Endodermal cell (in vitro differentiated cells): ENCODE data around the gene KDM7A. TPM values are rescaled to one million over a fixed set of nuclear protein-coding genes. Genes with fewer than 3 reads are reported as not detected.

Experiments
- DNase-seq: peaks from one replicate; pipeline ENCODE4 v3.0.0-alpha.2; 2017
- H3K27ac ChIP-seq: 2 replicates; pipeline ENCODE4 v1.5.1; 2013; ENCODE audit warnings: mild to moderate bottlenecking, low read depth, low read length, moderate library complexity
- H3K27me3 ChIP-seq: 2 replicates; pipeline ENCODE4 v1.6.1; 2013; ENCODE audit warnings: mild to moderate bottlenecking, low read length, moderate library complexity; ENCODE audit not compliant: insufficient read depth, control insufficient read depth, poor library complexity, severe bottlenecking
- H3K36me3 ChIP-seq: 2 replicates; pipeline ENCODE4 v1.7.0; 2013; ENCODE audit warnings: mild to moderate bottlenecking, low read length, moderate library complexity; ENCODE audit not compliant: control insufficient read depth, insufficient read depth
- H3K4me1 ChIP-seq: one replicate; pipeline ENCODE4 v1.7.0; 2013; ENCODE audit warnings: low read length; ENCODE audit not compliant: control insufficient read depth, insufficient read depth
- H3K4me3 ChIP-seq: 2 replicates; pipeline ENCODE4 v1.5.1; 2013; ENCODE audit warnings: mild to moderate bottlenecking, low read length, moderate library complexity
- H3K9ac ChIP-seq: 2 replicates; pipeline ENCODE4 v1.6.1; 2013; ENCODE audit warnings: mild to moderate bottlenecking, low read length, moderate library complexity; ENCODE audit not compliant: poor library complexity, severe bottlenecking; ENCODE audit errors: extremely low read depth
- H3K9me3 ChIP-seq: 2 replicates; pipeline ENCODE4 v1.6.1; 2013; ENCODE audit warnings: mild to moderate bottlenecking, low read length, moderate library complexity; ENCODE audit not compliant: control insufficient read depth
- H3K27ac Mint-ChIP-seq: 2 replicates; pipeline ENCODE4 v1.8.0; 2020; ENCODE audit warnings: mixed read lengths
- H3K27me3 Mint-ChIP-seq: 2 replicates; pipeline ENCODE4 v1.8.0; 2021; ENCODE audit warnings: mild to moderate bottlenecking, mixed read lengths; ENCODE audit not compliant: insufficient read depth
- H3K36me3 Mint-ChIP-seq: 2 replicates; pipeline ENCODE4 v1.8.0; 2020; ENCODE audit warnings: low read depth, mixed read lengths
- H3K4me1 Mint-ChIP-seq: 2 replicates; pipeline ENCODE4 v1.8.0; 2020; ENCODE audit warnings: mixed read lengths
- H3K4me3 Mint-ChIP-seq: 2 replicates; pipeline ENCODE4 v1.8.0; 2020; ENCODE audit warnings: mild to moderate bottlenecking, moderate library complexity, mixed read lengths
- H3K9me3 Mint-ChIP-seq: 2 replicates; pipeline ENCODE4 v1.8.0; 2020; ENCODE audit warnings: mild to moderate bottlenecking, mixed read lengths
- WGBS, 2 experiments: methylation state at CpG; one replicate each; pipeline versions ENCODE4 v1.1.5 to v1.1.7; 2013; ENCODE audit warnings: missing lambda C conversion rate in 2 of 2, mixed read lengths in 1 of 2; ENCODE audit not compliant: insufficient coverage in 1 of 2, insufficient read length in 1 of 2; 5-methylcytosine and 5-hydroxymethylcytosine counted together
- total RNA-seq, 2 donors: library from RNA; stranded (reverse); fragmentation: NEBNext Ultra II Directional in 1 of 2; extraction: Animal tissue kit (Norgen Biotek cat#: 25700) in 1 of 2; gene quantifications; 2 replicates in 1 of 2; 3 replicates in 1 of 2; pipeline ENCODE4 v1.2.1, GENCODE V29; 2021
- TF ChIP-seq, protein P1 (sequence below): fragments of 200-600 bp; sonication (generic); conservative IDR thresholded peaks from 2 replicates; pipeline ENCODE4 v1.5.0; 2021; ENCODE audit warnings: antibody characterized with exemption, mild to moderate bottlenecking

KDM7A gene
- total RNA-seq, 2 donors from 2014 or later = 22.9 to 24.5 TPM

DNA sequence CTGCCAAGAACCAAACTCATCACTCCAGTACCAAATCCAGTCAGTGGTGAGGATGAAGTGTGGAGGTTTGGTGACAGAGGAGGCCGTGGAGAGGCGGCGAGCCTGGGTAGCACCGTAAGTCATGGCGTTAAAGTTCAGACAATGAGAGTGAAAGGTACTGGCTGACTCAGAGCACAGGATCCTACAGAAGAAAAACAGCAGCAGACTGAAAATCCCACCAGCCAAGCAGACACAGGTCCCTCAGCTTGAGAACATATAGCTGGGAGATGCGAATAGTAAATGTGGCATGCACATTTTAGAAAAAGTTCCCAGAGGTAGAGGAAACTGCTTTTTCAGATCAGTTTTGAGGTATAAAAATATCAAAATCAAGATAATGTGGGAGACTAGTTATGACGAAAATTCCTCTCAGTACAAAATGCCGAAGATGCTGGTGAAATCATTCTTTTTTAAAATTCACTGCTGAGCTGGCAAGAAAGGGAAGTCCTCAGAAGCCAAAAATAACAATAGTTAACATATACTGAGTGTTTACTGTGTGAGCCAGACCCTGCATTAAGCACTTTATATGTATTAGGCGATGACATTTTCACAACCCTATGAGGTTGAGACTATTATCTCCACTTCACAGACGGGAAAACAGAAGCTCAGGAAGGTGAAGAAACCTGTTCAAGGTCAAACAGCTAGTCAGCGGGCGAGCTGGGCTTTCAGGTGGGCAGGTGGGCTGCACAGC, 135.0 kb downstream of the KDM7A start:
- Histone ChIP-seq H3K4me1 (no peaks in the 10 kb centered on the region), H3K36me3 (no peaks in the 10 kb centered on the region), H3K27ac (no peak overlapping the region), H3K9ac (no peak overlapping the region), H3K4me3 (no peak overlapping the region), H3K9me3 (no peaks in the 10 kb centered on the region), H3K27me3 (no peaks in the 10 kb centered on the region)
- peaks cover 11% of the 10 kb centered on the region for H3K36me3 Mint-ChIP-seq
- peaks cover 4% of the 10 kb centered on the region for H3K4me1 Mint-ChIP-seq
- no peak for DNase-seq
- H3K27me3 Mint-ChIP-seq = no peaks in the 10 kb centered on the region
- no peaks in the 10 kb centered on the region for H3K9me3 Mint-ChIP-seq
- no peak overlapping the region for H3K4me3 Mint-ChIP-seq
- no peak overlapping the region for H3K27ac Mint-ChIP-seq
- TF ChIP-seq, protein P1, sequence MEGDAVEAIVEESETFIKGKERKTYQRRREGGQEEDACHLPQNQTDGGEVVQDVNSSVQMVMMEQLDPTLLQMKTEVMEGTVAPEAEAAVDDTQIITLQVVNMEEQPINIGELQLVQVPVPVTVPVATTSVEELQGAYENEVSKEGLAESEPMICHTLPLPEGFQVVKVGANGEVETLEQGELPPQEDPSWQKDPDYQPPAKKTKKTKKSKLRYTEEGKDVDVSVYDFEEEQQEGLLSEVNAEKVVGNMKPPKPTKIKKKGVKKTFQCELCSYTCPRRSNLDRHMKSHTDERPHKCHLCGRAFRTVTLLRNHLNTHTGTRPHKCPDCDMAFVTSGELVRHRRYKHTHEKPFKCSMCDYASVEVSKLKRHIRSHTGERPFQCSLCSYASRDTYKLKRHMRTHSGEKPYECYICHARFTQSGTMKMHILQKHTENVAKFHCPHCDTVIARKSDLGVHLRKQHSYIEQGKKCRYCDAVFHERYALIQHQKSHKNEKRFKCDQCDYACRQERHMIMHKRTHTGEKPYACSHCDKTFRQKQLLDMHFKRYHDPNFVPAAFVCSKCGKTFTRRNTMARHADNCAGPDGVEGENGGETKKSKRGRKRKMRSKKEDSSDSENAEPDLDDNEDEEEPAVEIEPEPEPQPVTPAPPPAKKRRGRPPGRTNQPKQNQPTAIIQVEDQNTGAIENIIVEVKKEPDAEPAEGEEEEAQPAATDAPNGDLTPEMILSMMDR = no peak
- 94 to 100% methylated on average over 10 to 12 of the region's 12 CpGs for WGBS, 2 experiments

DNA sequence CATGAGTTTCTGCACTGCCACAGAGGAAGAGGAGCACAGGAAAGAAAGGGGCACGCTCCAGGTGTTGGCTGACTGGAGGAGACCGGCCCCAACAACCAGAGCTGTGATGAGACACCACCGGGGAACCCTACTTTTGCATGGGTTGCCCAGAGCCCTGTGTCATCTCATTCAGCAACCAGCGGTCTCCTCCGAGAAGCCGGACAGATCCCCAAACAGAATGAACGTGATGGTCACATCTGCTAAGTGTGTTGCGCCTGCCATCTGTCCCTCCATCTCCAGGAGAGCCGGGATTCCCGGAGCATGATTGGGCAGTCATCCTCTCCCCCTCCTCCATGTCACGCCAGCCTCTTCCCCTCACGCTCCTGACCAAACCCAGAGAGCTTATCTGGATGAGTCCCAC, 136.9 kb downstream of the KDM7A start:
- Histone ChIP-seq H3K9ac (no peak overlapping the region), H3K36me3 (no peaks in the 10 kb centered on the region), H3K9me3 (no peaks in the 10 kb centered on the region), H3K4me1 (no peaks in the 10 kb centered on the region), H3K27me3 (no peaks in the 10 kb centered on the region), H3K4me3 (no peak overlapping the region), H3K27ac (no peak overlapping the region)
- Mint-ChIP-seq H3K27me3 (no peaks in the 10 kb centered on the region), H3K27ac (no peak overlapping the region), H3K4me1 (peaks cover 3% of the 10 kb centered on the region), H3K9me3 (no peaks in the 10 kb centered on the region), H3K4me3 (no peak overlapping the region), H3K36me3 (peaks cover 11% of the 10 kb centered on the region)
- WGBS, 2 experiments = 94 to 98% methylated on average over 9 to 12 of the region's 12 CpGs
- DNase-seq = no peak
- TF ChIP-seq, protein P1 = no peak

DNA sequence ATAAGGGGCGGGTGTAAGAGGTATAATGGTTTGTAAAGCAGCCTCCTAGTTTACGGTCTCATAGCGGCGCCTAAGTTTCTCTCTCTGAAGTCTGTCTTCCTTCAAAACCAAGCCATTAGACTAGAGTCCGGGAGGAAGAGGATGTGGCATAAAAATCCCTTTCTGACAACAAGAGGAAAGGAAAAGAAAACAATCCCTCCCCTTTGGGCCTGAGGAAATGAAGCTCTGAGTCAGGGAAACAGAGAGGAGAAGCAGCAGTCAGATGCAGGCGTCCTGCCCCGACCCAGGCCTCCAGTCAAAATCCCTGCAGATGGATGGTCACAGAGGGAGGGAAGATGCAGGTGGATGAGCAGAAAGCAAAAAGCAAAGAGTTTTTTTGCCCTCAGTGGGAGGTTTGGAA, 137.7 kb downstream of the KDM7A start:
- Histone ChIP-seq H3K4me1 (no peaks in the 10 kb centered on the region), H3K9ac (no peak overlapping the region), H3K36me3 (no peaks in the 10 kb centered on the region), H3K4me3 (no peak overlapping the region), H3K27me3 (no peaks in the 10 kb centered on the region), H3K9me3 (no peaks in the 10 kb centered on the region), H3K27ac (no peak overlapping the region)
- Mint-ChIP-seq H3K4me3 (no peak overlapping the region), H3K27me3 (no peaks in the 10 kb centered on the region), H3K36me3 (peaks cover 9% of the 10 kb centered on the region), H3K9me3 (no peaks in the 10 kb centered on the region), H3K4me1 (no peaks in the 10 kb centered on the region), H3K27ac (no peak overlapping the region)
- 93 to 94% methylated on average over 2 to 7 of the region's 7 CpGs for WGBS, 2 experiments
- DNase-seq = no peak
- TF ChIP-seq, protein P1 = no peak
